B cell (primary cell): ENCODE results near the gene TBC1D3L. TPM values are rescaled to one million over a fixed set of nuclear protein-coding genes. Genes with fewer than 3 reads are reported as not detected.
"Not testable (repeated sequence)": the region's sequence is repeated elsewhere in the genome, so short reads cannot be mapped to it uniquely, and the experiment has no call there.

Source experiments
- ATAC-seq: fragments of 200-7000 bp; cut with Tn5 transposase; one replicate; pipeline ENCODE4 v1.10.0; 2021; ENCODE audit warnings: low read depth, mild to moderate bottlenecking, moderate number of reproducible peaks, moderate library complexity
- CTCF ChIA-PET: fragments of 350-600 bp; sonication (Branson Sonifier 250); formaldehyde crosslinking; loops from one replicate; lab custom pipeline; 2021; ENCODE audit warnings: antibody characterized with exemption, inconsistent platforms; lab: Charles Lee
- POLR2A ChIA-PET: fragments of 350-600 bp; sonication (Branson Sonifier 250); formaldehyde crosslinking; loops from one replicate; lab custom pipeline; 2021; ENCODE audit warnings: antibody characterized with exemption; lab: Charles Lee
- DNase-seq: peaks from one replicate; pipeline ENCODE4 v3.0.0; 2013
- H2AFZ ChIP-seq: 2 replicates; pipeline ENCODE4 v1.6.1; 2012; ENCODE audit warnings: mild to moderate bottlenecking, low read depth, low read length; ENCODE audit not compliant: insufficient read depth, poor library complexity, severe bottlenecking
- H3K27ac ChIP-seq, 2 donors: 1 replicate in 1 of 2; 2 replicates in 1 of 2; pipeline ENCODE4 v1.5.1; 2012 to 2013; ENCODE audit warnings: low read length in 2 of 2, mild to moderate bottlenecking in 2 of 2, moderate library complexity in 1 of 2
- H3K27me3 ChIP-seq, 4 experiments: fragments of 200-600 bp in 1 of 4; sonication (generic) in 1 of 4; replicated peaks in 1 of 4; 1 replicate in 2 of 4; 2 replicates in 2 of 4; pipeline versions ENCODE4 v1.6.1 to v1.7.0; 2013 to 2016; ENCODE audit warnings: low read length in 3 of 4, mild to moderate bottlenecking in 2 of 4, mixed read lengths in 1 of 4, moderate library complexity in 1 of 4; ENCODE audit not compliant: insufficient read depth in 4 of 4, control insufficient read depth in 3 of 4; ENCODE audit errors: control extremely low read depth in 1 of 4
- H3K36me3 ChIP-seq, 2 experiments: replicated peaks in 1 of 2; 1 replicate in 1 of 2; 2 replicates in 1 of 2; pipeline versions ENCODE4 v1.6.1 to v1.7.1; 2013; ENCODE audit warnings: low read length in 1 of 2; ENCODE audit not compliant: insufficient read depth in 2 of 2, control insufficient read depth in 1 of 2; ENCODE audit errors: control extremely low read depth in 1 of 2, extremely low read depth in 1 of 2
- H3K4me1 ChIP-seq, 2 donors: fragments of 200-600 bp in 1 of 2; sonication (generic) in 1 of 2; 1 replicate in 1 of 2; 2 replicates in 1 of 2; pipeline versions ENCODE4 v1.5.1 to v1.6.1; 2013 to 2017; ENCODE audit warnings: low read length in 2 of 2; ENCODE audit not compliant: control insufficient read depth in 2 of 2, insufficient read depth in 2 of 2
- H3K4me2 ChIP-seq: replicated peaks from 2 replicates; pipeline ENCODE3; 2012; ENCODE audit warnings: mild to moderate bottlenecking, low read depth, low read length; ENCODE audit not compliant: poor library complexity, severe bottlenecking
- H3K4me3 ChIP-seq, 5 experiments: fragments of 200-600 bp in 1 of 5; sonication (generic) in 1 of 5; 1 replicate in 3 of 5; 2 replicates in 2 of 5; pipeline versions ENCODE4 v1.5.1 to v1.7.0; 2011 to 2016; ENCODE audit warnings: low read length in 4 of 5, mild to moderate bottlenecking in 4 of 5, low read depth in 2 of 5, control low read depth in 1 of 5, moderate library complexity in 1 of 5; ENCODE audit not compliant: insufficient read depth in 1 of 5; ENCODE audit errors: control extremely low read depth in 1 of 5, extremely low read depth in 1 of 5
- H3K79me2 ChIP-seq: fragments of 200-600 bp; sonication (generic); one replicate; pipeline ENCODE4 v1.6.0; 2016; ENCODE audit warnings: low read length; ENCODE audit not compliant: control insufficient read depth, insufficient read depth
- H3K9ac ChIP-seq: fragments of 200-600 bp; sonication (generic); 2 replicates; pipeline ENCODE4 v1.6.1; 2017; ENCODE audit warnings: mild to moderate bottlenecking, low read length, moderate library complexity
- H3K9me3 ChIP-seq, 3 donors: one replicate each; pipeline versions ENCODE4 v1.6.1 to v1.7.1; 2013; ENCODE audit warnings: low read length in 2 of 3; ENCODE audit not compliant: control insufficient read depth in 2 of 3, insufficient read depth in 1 of 3; ENCODE audit errors: control extremely low read depth in 1 of 3
- H4K20me1 ChIP-seq: 2 replicates; pipeline ENCODE4 v1.6.0; 2012; ENCODE audit warnings: mild to moderate bottlenecking, low read length; ENCODE audit not compliant: insufficient read depth, control insufficient read depth, poor library complexity, severe bottlenecking
- H3K27ac Mint-ChIP-seq: one replicate; pipeline ENCODE4 v1.8.0; 2021; ENCODE audit warnings: mixed read lengths
- H3K27me3 Mint-ChIP-seq: one replicate; pipeline ENCODE4 v1.8.0; 2021; ENCODE audit warnings: mixed read lengths
- H3K4me1 Mint-ChIP-seq: one replicate; pipeline ENCODE4 v1.8.0; 2021; ENCODE audit warnings: mixed read lengths
- H3K4me3 Mint-ChIP-seq: one replicate; pipeline ENCODE4 v1.8.0; 2021; ENCODE audit warnings: mixed read lengths
- H3K9me3 Mint-ChIP-seq: one replicate; pipeline ENCODE4 v1.8.0; 2022; ENCODE audit warnings: mixed read lengths; ENCODE audit not compliant: insufficient read depth
- WGBS: methylation state at CpG from one replicate; pipeline ENCODE4 v1.1.5; 2013; ENCODE audit warnings: missing lambda C conversion rate; ENCODE audit not compliant: insufficient coverage; 5-methylcytosine and 5-hydroxymethylcytosine counted together
- intact Hi-C: fragments of 100-400 bp; cut with micrococcal nuclease; formaldehyde crosslinking; loops from one replicate; pipeline ENCODE4 v1.10.0; 2022
- polyA minus RNA-seq: library from RNA; depleted of rRNA, polyadenylated mRNA; stranded (reverse); fragments of >200 nt; gene quantifications from 2 replicates; pipeline ENCODE4 v1.2.3, GENCODE V29; 2012
- polyA plus RNA-seq: library from polyadenylated mRNA; depleted of rRNA; stranded (reverse); fragments of >200 nt; gene quantifications from 2 replicates; pipeline ENCODE4 v1.2.3, GENCODE V29; 2012
- small RNA-seq: library from RNA; depleted of rRNA; stranded (forward); fragments of <200 nt; gene quantifications from one replicate; pipeline ENCODE3, GENCODE V24; 2012; ENCODE audit warnings: low replicate concordance, low read depth; ENCODE audit not compliant: insufficient read length
- total RNA-seq, 2 donors: library from RNA; stranded (reverse); fragments of 120-200 nt in 1 of 2; gene quantifications; 1 replicate in 1 of 2; 2 replicates in 1 of 2; pipeline versions ENCODE4 v1.2.3 to v1.2.4, GENCODE V29; 2013 to 2022

The TBC1D3L gene
- total RNA-seq (4.1 and 4.3 TPM in 2 replicates), polyA plus RNA-seq (3.6 and 43.5 TPM in 2 replicates), polyA minus RNA-seq (0.71 and 6.5 TPM in 2 replicates)
- 5.2 TPM for total RNA-seq (2013)

- CTCF ChIA-PET, intact Hi-C loops, H3K9me3 Mint-ChIP-seq, H3K27ac Mint-ChIP-seq, H3K9me3 ChIP-seq, H3K79me2 ChIP-seq, H3K36me3 ChIP-seq, H3K9ac ChIP-seq, H3K27ac ChIP-seq, H3K4me1 ChIP-seq, H3K27me3 ChIP-seq, ATAC-seq, H3K27me3 Mint-ChIP-seq, POLR2A ChIA-PET, H2AFZ ChIP-seq, H3K4me2 ChIP-seq, DNase-seq, H3K4me1 Mint-ChIP-seq, H3K4me3 ChIP-seq, H4K20me1 ChIP-seq, H3K4me3 Mint-ChIP-seq: not testable (repeated sequence)
- no CpG with 5 or more reads among the region's 11 CpGs for WGBS
These were observed at the start of gene TBC1D3L for GRCh38 chr17:37988960-37989359. TBC1D3L (minus strand) TSS chr17:37989060; CDS start chr17:37987520, 1,540 bp downstream.

GRCh38 chr17:38003676-38004075, 14.8 kb upstream of the TBC1D3L start, which contains the start of gene TBC1D3D:
TBC1D3D (plus strand) TSS chr17:38003976; CDS start chr17:38005561, 1,585 bp downstream.
- H3K9me3 ChIP-seq, H3K27me3 ChIP-seq, CTCF ChIA-PET, H3K4me1 ChIP-seq, H3K27me3 Mint-ChIP-seq, H3K9ac ChIP-seq, H4K20me1 ChIP-seq, H3K36me3 ChIP-seq, H2AFZ ChIP-seq, H3K4me3 Mint-ChIP-seq, H3K79me2 ChIP-seq, H3K9me3 Mint-ChIP-seq, intact Hi-C loops, DNase-seq, H3K27ac ChIP-seq, ATAC-seq, POLR2A ChIA-PET, H3K4me3 ChIP-seq, H3K4me1 Mint-ChIP-seq, H3K4me2 ChIP-seq, H3K27ac Mint-ChIP-seq: not testable (repeated sequence)
- WGBS: no CpG with 5 or more reads among the region's 11 CpGs

Small RNA genes within 50 kb of the gene (small RNA-seq; reads per million reads assigned to genes)
- gene RF00001: not detected

Other genes starting within 250 kb of the TBC1D3L start
- 1.5 and 1.6 TPM in 2 replicates for gene HNF1B, start 244.0 kb downstream of the TBC1D3L start, total RNA-seq
- gene HNF1B, start 244.0 kb downstream of the TBC1D3L start, polyA plus RNA-seq: not detected in 2 replicates
- gene TBC1D3K, start 64.6 kb downstream of the TBC1D3L start, total RNA-seq: not detected in 2 replicates
- not detected in 2 replicates for gene TBC1D3K, start 64.6 kb downstream of the TBC1D3L start, polyA plus RNA-seq
- 2.3 and 2.7 TPM in 2 replicates for gene TBC1D3D, start 14.9 kb upstream of the TBC1D3L start, total RNA-seq
- 0.33 and 29.1 TPM in 2 replicates for gene TBC1D3D, start 14.9 kb upstream of the TBC1D3L start, polyA plus RNA-seq
- 7.3 and 13.5 TPM in 2 replicates for gene TBC1D3C, start 79.6 kb upstream of the TBC1D3L start, total RNA-seq
- 21.5 TPM in 1 of 2 replicates, not detected in the other for gene TBC1D3C, start 79.6 kb upstream of the TBC1D3L start, polyA plus RNA-seq
- 5.0 and 6.1 TPM in 2 replicates for gene TBC1D3E, start 138.9 kb upstream of the TBC1D3L start, total RNA-seq
- gene TBC1D3E, start 138.9 kb upstream of the TBC1D3L start, polyA plus RNA-seq: 0.13 and 0.17 TPM in 2 replicates
- 1.7 and 13.2 TPM in 2 replicates for gene TBC1D3, start 203.5 kb upstream of the TBC1D3L start, total RNA-seq
- 0.71 TPM in 1 of 2 replicates, not detected in the other for gene TBC1D3, start 203.5 kb upstream of the TBC1D3L start, polyA plus RNA-seq